GM04504 (cell line): ENCODE results near the gene TMC2.
A peak's percentile ranks its signal among the peaks of the same experiment; 100 is the strongest.
"Not testable (repeated sequence)": the region's sequence is repeated elsewhere in the genome, so short reads cannot be mapped to it uniquely, and the experiment has no call there.

Experiments
- DNase-seq: peaks from one replicate; pipeline ENCODE4 v3.0.0-alpha.2; 2012; ENCODE audit warnings: low read depth

The TMC2 gene

GRCh38 chr20:2663887-2664719 is 127.7 kb downstream of the TMC2 start, which contains the start of gene IDH3B:
IDH3B (minus strand) TSS chr20:2664216; CDS start chr20:2664188, 28 bp downstream.
- peak; percentile 79 for DNase-seq

- no peak for DNase-seq
Observed at GRCh38 chr20:2671977-2672376, 135.6 kb downstream of the TMC2 start.

DNA sequence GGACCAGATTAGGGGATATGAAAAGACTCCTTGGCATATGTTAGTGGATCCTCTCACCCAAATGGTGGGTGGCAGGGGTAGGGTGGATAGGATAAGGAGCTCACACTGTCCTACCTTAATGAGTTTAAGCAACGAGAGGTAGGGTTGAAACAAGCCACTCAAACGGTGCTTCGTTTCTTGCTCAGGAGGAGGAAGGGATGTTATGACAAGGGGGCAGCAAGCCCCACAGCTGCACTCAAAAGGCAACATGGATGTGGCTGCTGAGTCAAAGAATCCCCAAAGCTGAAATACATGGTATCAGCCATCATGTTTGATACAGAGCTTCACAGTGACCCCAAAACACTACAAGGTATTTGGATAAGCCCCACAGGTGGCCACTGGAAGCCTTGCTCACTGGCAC is 136.1 kb downstream of the TMC2 start:
- no peak for DNase-seq

GRCh38 chr20:2673453-2673852 is 137.1 kb downstream of the TMC2 start:
- no peak for DNase-seq

DNA sequence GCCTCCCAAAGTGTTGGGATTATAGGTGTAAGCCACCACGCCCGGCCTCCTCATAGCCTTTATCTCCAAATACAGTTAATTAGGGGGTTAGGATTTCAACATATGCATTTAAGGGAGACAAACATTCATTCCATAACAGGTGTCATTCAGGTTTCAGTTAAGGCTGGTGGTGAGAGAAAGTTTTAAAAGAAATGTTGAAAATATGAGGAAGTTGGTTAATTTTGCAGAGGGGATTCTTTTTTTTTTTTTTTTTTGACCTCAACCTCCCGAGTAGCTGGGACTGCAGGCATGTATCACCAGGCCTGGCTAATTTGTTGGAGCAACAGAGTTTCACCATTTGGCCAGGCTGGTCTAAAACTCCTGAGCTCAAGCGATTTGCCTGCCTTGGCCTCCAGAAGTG is 143.7 kb downstream of the TMC2 start:
- DNase-seq, result no peak

DNA sequence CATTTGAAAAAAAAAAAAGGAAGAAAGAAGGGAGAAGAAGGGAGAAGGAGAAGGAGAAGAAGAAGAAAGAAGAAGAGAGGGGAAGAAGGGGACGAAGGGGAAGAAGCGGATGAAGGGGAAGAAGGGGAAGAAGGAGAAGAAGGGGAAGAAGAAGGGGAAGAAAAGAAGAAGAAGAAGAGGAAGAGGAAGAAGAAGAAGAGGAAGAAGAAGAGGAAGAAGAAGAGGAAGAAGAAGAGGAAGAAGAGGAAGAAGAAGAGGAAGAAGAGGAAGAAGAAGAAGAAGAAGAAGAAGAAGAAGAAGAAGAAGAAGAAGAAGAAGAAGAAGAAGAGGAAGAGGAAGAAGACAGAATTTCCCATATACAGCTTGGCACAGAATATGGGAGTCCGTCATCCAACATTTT is 145.7 kb downstream of the TMC2 start:
- DNase-seq, result not testable (repeated sequence)

GRCh38 chr20:2684817-2685216 is 148.4 kb downstream of the TMC2 start:
- DNase-seq, result not testable (repeated sequence)

GRCh38 chr20:2687514-2687913 is 151.1 kb downstream of the TMC2 start:
- DNase-seq, result no peak

DNA sequence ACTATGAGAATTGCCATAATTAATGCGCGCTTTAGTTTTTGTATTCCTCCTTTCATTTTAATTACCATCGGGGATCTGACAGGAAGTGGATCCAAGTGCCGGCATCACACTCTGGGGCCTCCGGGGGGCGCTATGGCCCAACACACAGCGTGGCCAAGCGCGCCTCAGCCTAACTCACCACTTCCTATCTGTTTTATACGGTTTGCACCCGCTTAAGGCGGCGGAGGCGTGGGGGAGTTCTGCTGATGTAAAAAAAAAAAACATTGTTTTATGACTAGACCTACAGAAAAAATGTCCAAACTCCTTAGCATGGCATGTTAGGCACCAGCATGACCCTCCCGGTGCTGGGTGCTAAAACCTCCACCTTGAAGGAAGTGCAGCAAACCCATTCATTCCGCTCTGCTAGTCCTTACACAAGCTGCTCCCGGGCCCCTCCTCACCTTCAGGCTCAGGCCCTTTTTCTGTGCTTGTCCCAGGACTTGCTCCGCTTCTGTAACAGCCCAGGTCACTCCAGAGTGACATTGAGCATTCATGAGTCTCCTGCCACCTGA is 151.7 kb downstream of the TMC2 start:
- no peak for DNase-seq

- no peak for DNase-seq
Observed at GRCh38 chr20:2690213-2690612, 153.8 kb downstream of the TMC2 start.

- no peak for DNase-seq
Observed at GRCh38 chr20:2690718-2691117, 154.3 kb downstream of the TMC2 start.

- no peak for DNase-seq
Observed at GRCh38 chr20:2691127-2691526, 154.8 kb downstream of the TMC2 start.
